Pancreas (tissue), 10 donors: Measurements from ENCODE around the gene RIN3. TPM values are rescaled to one million over a fixed set of nuclear protein-coding genes. Genes with fewer than 3 reads are reported as not detected.

Source experiments
- ATAC-seq, 4 donors: fragments of 200-7000 bp; cut with Tn5 transposase; one replicate each; pipeline versions ENCODE4 v1.8.0 to v1.9.1; 2020; ENCODE audit warnings: mild to moderate bottlenecking in 4 of 4, moderate library complexity in 4 of 4
- DNase-seq, 6 donors: peaks; one replicate each; pipeline ENCODE4 v3.0.0-alpha.2; 2020
- FAIRE-seq: peaks from 2 replicates; lab custom pipeline; 2012; peaks lifted over from hg19 to GRCh38; lab: Jason Lieb, UNC
- H3K27ac ChIP-seq, 4 donors: fragments of 200-600 bp; sonication (generic); 1 replicate in 3 of 4; 2 replicates in 1 of 4; pipeline versions ENCODE4 v1.5.0 to v1.8.0; 2020
- H3K27me3 ChIP-seq, 4 donors: fragments of 200-600 bp; one replicate each; pipeline ENCODE4 v1.8.0; 2021
- H3K36me3 ChIP-seq, 3 donors: fragments of 200-600 bp; sonication (generic) in 1 of 3; one replicate each; pipeline versions ENCODE4 v1.5.0 to v1.8.0; 2020 to 2021
- H3K4me1 ChIP-seq, 3 donors: fragments of 200-600 bp; one replicate each; pipeline ENCODE4 v1.8.0; 2021
- H3K4me3 ChIP-seq, 4 donors: fragments of 200-600 bp; sonication (generic) in 2 of 4; one replicate each; pipeline versions ENCODE4 v1.5.0 to v1.8.0; 2020 to 2021
- H3K9me3 ChIP-seq, 4 donors: fragments of 200-600 bp; one replicate each; pipeline ENCODE4 v1.8.0; 2021
- WGBS, 2 donors: extraction: QIAGEN DNeasy Blood & Tissue Kit; methylation state at CpG; one replicate each; pipeline ENCODE4 v1.1.7; 2013; 5-methylcytosine and 5-hydroxymethylcytosine counted together
- intact Hi-C, 3 donors: fragments of 100-400 bp; cut with DNase I; formaldehyde crosslinking; loops; one replicate each; pipeline versions ENCODE4 v1.11.1 to v1.14.2; 2022
- polyA plus RNA-seq, 2 donors: library from polyadenylated mRNA; stranded (reverse); fragments of 200-250 nt; gene quantifications; one replicate each; pipeline ENCODE4 v1.2.3, GENCODE V29; 2013
- total RNA-seq, 6 donors: library from RNA; stranded (reverse); fragmentation: NEBNext Ultra II Directional in 4 of 6; extraction: Animal tissue kit (Norgen Biotek cat#: 25700) in 4 of 6; gene quantifications; one replicate each; pipeline versions ENCODE4 v1.2.1 to v1.2.4, GENCODE V29; 2021 to 2023
- TF ChIP-seq, protein P1 (sequence below), 4 donors: fragments of 200-600 bp; sonication (generic) in 3 of 4; IDR thresholded peaks; one replicate each; pipeline versions ENCODE4 v1.5.0 to v1.8.0; 2021; ENCODE audit warnings: antibody characterized with exemption in 4 of 4
- donor health status: healthy with polysubstance abuse.
- donor health status: DM: no; HTN: no; CAD: no; lungs with moderate emphysema.
- donor health status: DM: no; HTN: no; CAD: no.
- donor health status: control.
- donor health status: control.
- donor health status: Bipolar disorder and iron deficiency.
- donor health status: DM: yes; HTN: yes; CAD: no.
- donor health status: DM: no; HTN: no; CAD: no.
- donor health status: DM: no; HTN: no; CAD: no.
- donor health status: DM: yes; HTN: yes; CAD: no.

Gene RIN3
- total and polyA plus RNA-seq, 8 donors, result 1.1 to 9.0 (median 2.3) TPM

DNA sequence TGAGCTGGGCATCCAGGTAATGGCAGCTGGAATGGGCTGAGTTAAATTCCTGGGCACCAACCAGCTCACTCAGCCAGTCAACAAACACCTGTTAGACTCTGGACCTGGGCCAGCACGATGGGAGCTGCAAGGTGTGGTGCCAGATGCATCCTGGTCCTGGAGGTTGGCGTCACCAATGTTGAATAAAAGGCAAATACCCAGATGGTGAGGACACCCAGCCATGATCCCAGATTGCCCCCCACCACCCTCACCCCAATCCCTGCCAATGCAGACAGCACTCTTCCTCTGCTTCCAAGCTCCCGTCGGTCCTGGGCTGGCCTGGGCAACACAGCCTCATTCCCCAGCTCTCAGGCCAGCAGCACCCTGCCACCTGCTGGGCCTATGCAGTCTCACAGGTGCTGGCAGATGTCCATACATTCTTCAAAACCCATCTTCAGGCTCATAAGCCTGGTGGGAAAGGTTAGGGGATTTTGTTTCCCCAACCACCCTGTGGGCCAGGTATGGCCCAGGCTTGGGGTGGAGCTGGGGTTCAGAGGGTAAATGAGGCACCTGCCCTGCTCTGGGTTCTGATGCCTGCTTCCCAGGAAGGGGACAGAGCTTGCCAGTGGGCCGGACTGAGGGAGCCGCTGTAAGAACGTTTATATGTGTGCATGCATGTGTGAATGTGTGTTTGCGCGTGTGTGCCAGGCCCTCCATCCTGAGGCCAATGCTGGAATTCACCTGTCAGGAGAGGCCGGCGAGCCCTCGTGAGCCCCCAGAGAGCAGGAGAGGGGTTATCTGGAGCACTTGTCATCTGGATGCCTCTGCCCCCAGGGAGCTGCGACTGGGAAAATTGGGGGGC lies 176.8 kb downstream of the RIN3 start:
- 49 to 53% methylated on average over 13 of the region's 13 CpGs for WGBS, 2 donors
- TF ChIP-seq, protein P1, sequence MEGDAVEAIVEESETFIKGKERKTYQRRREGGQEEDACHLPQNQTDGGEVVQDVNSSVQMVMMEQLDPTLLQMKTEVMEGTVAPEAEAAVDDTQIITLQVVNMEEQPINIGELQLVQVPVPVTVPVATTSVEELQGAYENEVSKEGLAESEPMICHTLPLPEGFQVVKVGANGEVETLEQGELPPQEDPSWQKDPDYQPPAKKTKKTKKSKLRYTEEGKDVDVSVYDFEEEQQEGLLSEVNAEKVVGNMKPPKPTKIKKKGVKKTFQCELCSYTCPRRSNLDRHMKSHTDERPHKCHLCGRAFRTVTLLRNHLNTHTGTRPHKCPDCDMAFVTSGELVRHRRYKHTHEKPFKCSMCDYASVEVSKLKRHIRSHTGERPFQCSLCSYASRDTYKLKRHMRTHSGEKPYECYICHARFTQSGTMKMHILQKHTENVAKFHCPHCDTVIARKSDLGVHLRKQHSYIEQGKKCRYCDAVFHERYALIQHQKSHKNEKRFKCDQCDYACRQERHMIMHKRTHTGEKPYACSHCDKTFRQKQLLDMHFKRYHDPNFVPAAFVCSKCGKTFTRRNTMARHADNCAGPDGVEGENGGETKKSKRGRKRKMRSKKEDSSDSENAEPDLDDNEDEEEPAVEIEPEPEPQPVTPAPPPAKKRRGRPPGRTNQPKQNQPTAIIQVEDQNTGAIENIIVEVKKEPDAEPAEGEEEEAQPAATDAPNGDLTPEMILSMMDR (IDR thresholded peaks at IDR 0.05), result peak; percentile 43 to 51 (median 46)
- peak; percentile 19 to 49 (median 36) for ATAC-seq
- H3K27me3 ChIP-seq, result no peaks in the 10 kb centered on the region
- no peaks in the 10 kb centered on the region for H3K36me3 ChIP-seq
- H3K9me3 ChIP-seq, result no peaks in the 10 kb centered on the region
- H3K27ac ChIP-seq, result no peak overlapping the region
- H3K4me1 ChIP-seq, result peaks cover 13 to 24% (median 13%) of the 10 kb centered on the region in 3 donors
- H3K4me3 ChIP-seq, result no peak overlapping the region
- DNase-seq, result peak; percentile 55 to 85 (median 72)
- intact Hi-C loops, result no loop called here
- no peak for FAIRE-seq

DNA sequence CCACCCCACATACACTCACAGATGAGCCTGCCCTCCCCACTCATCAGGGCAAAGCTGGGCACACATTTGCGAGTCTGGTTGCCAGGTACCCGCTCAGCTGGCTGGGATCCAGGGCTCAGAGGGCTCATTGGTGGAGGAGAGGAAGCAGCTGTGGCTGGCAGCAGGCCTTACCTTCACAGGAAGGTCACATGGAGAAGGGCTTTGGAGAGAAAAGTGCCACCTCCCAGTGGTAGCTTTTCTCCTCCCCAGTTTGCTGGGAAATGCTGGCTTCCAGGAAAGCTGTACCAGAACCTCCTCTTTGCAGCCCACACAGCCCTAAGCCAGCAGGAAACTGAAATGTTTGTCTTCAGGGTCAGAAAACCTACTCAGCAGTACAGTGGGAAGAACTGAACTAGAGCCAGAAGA lies 179.2 kb downstream of the RIN3 start:
- WGBS, 2 donors, result 3 to 6% methylated on average over 2 of the region's 2 CpGs
- Histone ChIP-seq H3K4me1 (peaks cover 13 to 20% (median 13%) of the 10 kb centered on the region in 3 donors), H3K4me3 (no peak overlapping the region), H3K27me3 (no peaks in the 10 kb centered on the region), H3K9me3 (no peaks in the 10 kb centered on the region), H3K36me3 (no peaks in the 10 kb centered on the region), H3K27ac (peak overlapping the region in 3 of 4 donors; percentile 38 to 69 (median 50))
- peak; percentile 47 to 83 (median 78) for ATAC-seq
- TF ChIP-seq, protein P1 (IDR thresholded peaks at IDR 0.05), result no peak
- intact Hi-C loops, result no loop called here
- FAIRE-seq, result no peak
- peak; percentile 92 to 98 (median 96) for DNase-seq

DNA sequence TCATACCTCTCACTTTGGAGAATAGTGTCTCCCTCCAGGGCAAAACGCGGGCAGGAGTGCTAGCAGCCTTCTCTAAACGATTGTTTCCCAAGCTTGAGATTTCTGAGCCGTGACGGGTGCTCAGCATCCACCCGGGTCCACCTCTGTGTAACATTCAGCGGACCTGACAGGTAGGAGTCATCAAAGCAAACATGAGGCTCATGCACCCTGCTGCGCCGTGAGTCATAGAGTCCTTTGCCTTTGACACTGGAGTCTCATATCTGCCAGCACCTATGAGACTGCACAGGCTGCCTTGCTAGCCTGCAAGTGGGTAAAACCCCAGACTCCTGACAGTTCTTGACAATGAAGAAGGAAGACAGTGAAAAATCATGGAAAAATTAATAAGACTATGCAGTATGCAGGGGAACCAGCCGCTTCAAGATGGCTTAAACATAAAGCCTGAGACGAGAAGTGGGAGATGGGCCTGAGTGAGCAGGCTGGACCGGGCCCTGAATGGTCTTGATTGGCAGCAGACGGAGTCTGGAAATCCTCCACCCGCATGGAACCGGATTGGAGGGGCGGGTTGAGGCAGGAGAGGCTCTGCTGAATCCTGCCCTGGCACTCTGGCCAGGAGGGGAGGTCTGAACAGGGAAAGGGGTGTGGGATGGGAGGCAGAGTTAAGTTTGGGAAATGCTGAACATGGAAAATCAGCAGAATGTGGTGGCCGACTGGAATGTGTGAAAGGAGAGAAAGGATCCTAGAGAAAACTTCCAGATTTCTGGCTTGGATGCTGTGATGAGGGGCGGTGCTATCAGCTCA lies 180.6 kb downstream of the RIN3 start:
- peak in 1 of 4 donors; percentile 26 for ATAC-seq
- no peak for DNase-seq
- H3K36me3 ChIP-seq, result no peaks in the 10 kb centered on the region
- TF ChIP-seq, protein P1 (IDR thresholded peaks at IDR 0.05), result no peak
- peaks cover 13 to 20% (median 13%) of the 10 kb centered on the region in 3 donors for H3K4me1 ChIP-seq
- WGBS, 2 donors, result 83 to 86% methylated on average over 18 of the region's 18 CpGs
- H3K27me3 ChIP-seq, result no peaks in the 10 kb centered on the region
- no peaks in the 10 kb centered on the region for H3K9me3 ChIP-seq
- H3K27ac ChIP-seq, result peak overlapping the region in 1 of 4 donors; percentile 69
- FAIRE-seq, result no peak
- no peak overlapping the region for H3K4me3 ChIP-seq
- intact Hi-C loops, result no loop called here

DNA sequence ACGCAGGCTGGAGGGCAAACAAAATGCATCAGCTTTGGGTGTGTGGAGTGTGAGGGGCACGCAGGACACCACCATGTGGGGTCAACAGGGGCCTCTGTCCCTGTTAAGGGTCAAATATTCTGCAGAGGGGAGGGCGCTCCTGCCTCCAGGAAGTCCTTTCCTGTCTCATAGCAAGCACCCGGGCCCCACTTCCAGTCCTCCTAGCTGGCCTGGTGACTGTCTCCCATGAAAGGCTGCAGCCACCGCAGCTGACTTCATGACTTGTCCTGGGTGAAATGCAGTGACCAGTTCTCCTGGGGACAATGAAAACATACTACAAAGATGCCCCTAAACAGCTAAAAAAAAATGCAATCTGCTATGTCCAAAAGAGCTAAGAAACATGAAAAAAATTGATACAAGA lies 181.2 kb downstream of the RIN3 start:
- TF ChIP-seq, protein P1 (IDR thresholded peaks at IDR 0.05), result no peak
- intact Hi-C loops, result loop anchor here in 1 of 3 donors (5.0 kb wide), 1 partner anchor 87 kb away; no protein-coding TSS in a partner anchor
- DNase-seq (no peak), FAIRE-seq (no peak), ATAC-seq (no peak)
- no peaks in the 10 kb centered on the region for H3K27me3 ChIP-seq
- WGBS, 2 donors, result 76 to 83% methylated on average over 5 of the region's 5 CpGs
- peak overlapping the region in 1 of 4 donors; percentile 69 for H3K27ac ChIP-seq
- peaks cover 13 to 19% (median 13%) of the 10 kb centered on the region in 3 donors for H3K4me1 ChIP-seq
- H3K4me3 ChIP-seq, result no peak overlapping the region
- H3K36me3 ChIP-seq, result no peaks in the 10 kb centered on the region
- no peaks in the 10 kb centered on the region for H3K9me3 ChIP-seq
